K562 (cell line): ENCODE results near the gene TUBGCP6. TPM values are rescaled to one million over a fixed set of nuclear protein-coding genes. Genes with fewer than 3 reads are reported as not detected.
A peak's percentile ranks its signal among the peaks of the same experiment; 100 is the strongest.
"Not testable (repeated sequence)": the region's sequence is repeated elsewhere in the genome, so short reads cannot be mapped to it uniquely, and the experiment has no call there.

Source experiments
- ATAC-seq: fragments of 200-7000 bp; cut with Tn5 transposase; 3 replicates; pipeline ENCODE4 v1.9.1; 2020; ENCODE audit warnings: moderate library complexity
- BruUV-seq: library from RNA; stranded (reverse); fragments of 400-500 nt; replicated peaks from 2 replicates; lab custom pipeline; 2021; lab: Mats Ljungman, UMichigan
- CTCF ChIA-PET: fragments of 300-600 bp; formaldehyde crosslinking; extraction: SDS; loops from one replicate; lab custom pipeline; 2021; ENCODE audit warnings: low intra/inter-chr PET ratio; lab: Yijun Ruan, JAX
- POLR2A ChIA-PET: fragments of 300-600, 350-650 bp; sonication (Branson Sonifier 250); formaldehyde crosslinking; extraction: SDS; loops from one replicate; lab custom pipeline; 2021; ENCODE audit warnings: antibody characterized with exemption, inconsistent platforms; lab: Yijun Ruan, JAX
- DNase-seq, 4 experiments: peaks; one replicate each; pipeline versions ENCODE4 v3.0.0 to v3.0.0-alpha.2; 2011 to 2018; ENCODE audit warnings: low spot score in 3 of 4, mixed read lengths in 3 of 4; ENCODE audit errors: extremely low read depth in 1 of 4
- FAIRE-seq: peaks from 2 replicates; lab custom pipeline; 2011; peaks lifted over from hg19 to GRCh38; lab: Jason Lieb, UNC
- H2AFZ ChIP-seq: 2 replicates; pipeline ENCODE4 v1.6.0; 2011; ENCODE audit warnings: low read depth, low read length, control low read depth, inconsistent platforms
- H3K27ac ChIP-seq: fragments of 200-600 bp; 3 replicates; pipeline ENCODE4 v1.8.0; 2011; ENCODE audit warnings: low read depth, mild to moderate bottlenecking, control low read depth, inconsistent platforms, low read length, moderate library complexity, mixed read lengths; ENCODE audit errors: extremely low read depth
- H3K27me3 ChIP-seq, 2 experiments: fragments of 300-600 bp in 1 of 2; 2 replicates in 1 of 2; 3 replicates in 1 of 2; pipeline versions ENCODE4 v1.6.0 to v1.8.0; 2011; ENCODE audit warnings: inconsistent platforms in 2 of 2, low read length in 2 of 2, mild to moderate bottlenecking in 1 of 2, mixed read lengths in 1 of 2, moderate library complexity in 1 of 2; ENCODE audit not compliant: control insufficient read depth in 2 of 2, insufficient read depth in 2 of 2
- H3K36me3 ChIP-seq: fragments of 300-600 bp; 3 replicates; pipeline ENCODE4 v1.8.0; 2011; ENCODE audit warnings: mild to moderate bottlenecking, low read length, inconsistent platforms; ENCODE audit not compliant: control insufficient read depth, insufficient read depth
- H3K4me1 ChIP-seq, 2 experiments: fragments of 200-600 bp in 1 of 2; replicated peaks in 1 of 2; 2 replicates in 1 of 2; 3 replicates in 1 of 2; pipeline versions ENCODE4 v1.5.1 to v1.8.0; 2011; ENCODE audit warnings: inconsistent platforms in 2 of 2, low read length in 2 of 2, mild to moderate bottlenecking in 1 of 2, mixed read lengths in 1 of 2, moderate library complexity in 1 of 2; ENCODE audit not compliant: control insufficient read depth in 2 of 2, insufficient read depth in 2 of 2
- H3K4me2 ChIP-seq: 2 replicates; pipeline ENCODE4 v1.6.1; 2011; ENCODE audit warnings: low read length, control low read depth, inconsistent platforms, mixed read lengths; ENCODE audit not compliant: insufficient read depth
- H3K4me3 ChIP-seq: fragments of 200-600 bp; sonication (generic), shearing (Covaris generic); 2 replicates; pipeline ENCODE4 v1.5.1; 2016; ENCODE audit warnings: control low read depth, inconsistent platforms
- H3K79me2 ChIP-seq: fragments of 200-600 bp; 3 replicates; pipeline ENCODE4 v1.8.0; 2011; ENCODE audit warnings: low read length, inconsistent platforms; ENCODE audit not compliant: control insufficient read depth, insufficient read depth
- H3K9ac ChIP-seq, 2 experiments: 2 replicates each; pipeline versions ENCODE4 v1.6.0 to v1.6.1; 2011; ENCODE audit warnings: low read depth in 2 of 2, low read length in 2 of 2, control low read depth in 1 of 2, inconsistent platforms in 1 of 2, mild to moderate bottlenecking in 1 of 2, mixed read lengths in 1 of 2; ENCODE audit not compliant: insufficient read depth in 1 of 2
- H3K9me1 ChIP-seq: one replicate; pipeline ENCODE4 v1.6.0; 2011; ENCODE audit warnings: inconsistent platforms, mild to moderate bottlenecking, low read length, moderate library complexity; ENCODE audit not compliant: control insufficient read depth, insufficient read depth
- H3K9me3 ChIP-seq: replicated peaks from 2 replicates; pipeline ENCODE4 v1.5.1; 2011; ENCODE audit warnings: low read depth, low read length, inconsistent platforms; ENCODE audit not compliant: control insufficient read depth, insufficient read depth
- H4K20me1 ChIP-seq: replicated peaks from 2 replicates; pipeline ENCODE4 v1.6.1; 2011; ENCODE audit warnings: low read length, inconsistent platforms, mixed read lengths; ENCODE audit not compliant: control insufficient read depth, insufficient read depth
- FOS ChIP-seq: IDR thresholded peaks from 3 replicates; pipeline ENCODE4 v1.6.1; 2011; ENCODE audit not compliant: insufficient read length; ENCODE audit errors: extremely low read depth
- POLR2G ChIP-seq: fragments of 200-400 bp; formaldehyde crosslinking; IDR thresholded peaks from 2 replicates; pipeline ENCODE4 v1.6.1; 2017; ENCODE audit warnings: low read depth, mild to moderate bottlenecking, antibody characterized with exemption, low read length, moderate library complexity
- RBFOX2 ChIP-seq: fragments of 200-400 bp; formaldehyde crosslinking; IDR thresholded peaks from 2 replicates; pipeline ENCODE4 v1.6.1; 2017; ENCODE audit warnings: low read depth, mild to moderate bottlenecking, low read length, moderate library complexity
- WGBS: fragments of 100-300 bp; shearing (Covaris generic); methylation state at CpG from one replicate; pipeline ENCODE4 v1.1.6; 2016; ENCODE audit warnings: low coverage, mixed read lengths; ENCODE audit not compliant: insufficient coverage; ENCODE audit errors: missing lambda C conversion rate; 5-methylcytosine and 5-hydroxymethylcytosine counted together
- in situ Hi-C: fragments of 300-500 bp; cut with MboI; formaldehyde crosslinking; loops from 4 replicates; pipeline ENCODE4 v1.15.0; 2018; ENCODE audit warnings: inconsistent platforms, mixed read lengths
- intact Hi-C: fragments of 100-400 bp; cut with micrococcal nuclease; formaldehyde crosslinking; loops from 2 replicates; pipeline ENCODE4 v1.14.2; 2022
- polyA plus RNA-seq, 8 experiments: library from polyadenylated mRNA; depleted of rRNA in 4 of 8; stranded (reverse) in 5 of 8; unstranded in 3 of 8; fragments of >200 nt; fragmentation: Nextera tagmentation in 2 of 8; fragmentation: Illumina TruSeq in 1 of 8; extraction: Ambion mirVana in 2 of 8; extraction: Trizol in 1 of 8; gene quantifications; 2 replicates each; pipeline versions ENCODE4 v1.2.1 to v1.2.3, GENCODE V29; 2011 to 2014; ENCODE audit warnings: inconsistent platforms in 1 of 8, missing spikeins in 1 of 8
- total RNA-seq, 7 experiments: library from RNA; depleted of rRNA in 6 of 7; stranded (reverse); fragments of >200 nt in 6 of 7; fragmentation: Illumina TruSeq in 2 of 7; extraction: Trizol in 2 of 7; gene quantifications; 2 replicates each; pipeline versions ENCODE4 v1.2.1 to v1.2.3, GENCODE V29; 2011 to 2021; ENCODE audit warnings: low replicate concordance in 1 of 7

The TUBGCP6 gene
- total and polyA plus RNA-seq, 9 of the 15 experiments (the other 6 are each of a cell fraction or from before 2014, with no cell fraction given) = 0.76 to 33.0 (median 10.1) TPM

GRCh38 chr22:50205781-50206569, 38.8 kb downstream of the TUBGCP6 start:
- ChIA-PET CTCF (no interaction called here), POLR2A (no interaction called here)
- Histone ChIP-seq H3K9me1 (no peaks in the 10 kb centered on the region), H3K36me3 (peaks cover 44% of the 10 kb centered on the region; the same call in 2 of the 3 replicates), H3K79me2 (peaks cover 20% of the 10 kb centered on the region), H3K9ac (no peak overlapping the region), H2AFZ (no peak overlapping the region), H3K9me3 (peaks cover 3% of the 10 kb centered on the region; the same call in 1 of the 2 replicates), H3K27me3 (no peaks in the 10 kb centered on the region), H3K4me1 (peaks cover 5 to 51% of the 10 kb centered on the region in 2 experiments; a peak in 3 of 5 replicates), H3K27ac (no peak overlapping the region), H3K4me3 (no peak overlapping the region), H3K4me2 (no peak overlapping the region), H4K20me1 (0 out of 2 replicates have a peak, but pooled peaks cover 3% of the 10 kb centered on the region)
- 99% methylated on average over 24 of the region's 45 CpGs for whole genome bisulfite sequencing
- no peak for ATAC-seq
- no peak for FAIRE-seq
- intact Hi-C loops (no loop called here), in situ Hi-C loops (no loop called here)
- no TSS peak for BruUV-seq
- TF ChIP-seq RBFOX2 = peak; percentile 33; the same call in 1 of the 2 replicates
- peak; percentile 68 for TF ChIP-seq POLR2G
- TF ChIP-seq FOS = no peak
- no peak for DNase-seq

- H3K9me3 ChIP-seq, in situ Hi-C loops, FAIRE-seq, H3K9ac ChIP-seq, H4K20me1 ChIP-seq, ATAC-seq, CTCF ChIA-PET, H3K4me2 ChIP-seq, H3K27me3 ChIP-seq, BruUV-seq, POLR2A ChIA-PET, H2AFZ ChIP-seq, H3K27ac ChIP-seq, H3K4me3 ChIP-seq, H3K9me1 ChIP-seq, intact Hi-C loops, DNase-seq: not testable (repeated sequence)
- peaks cover 20% of the 10 kb centered on the region for H3K79me2 ChIP-seq
- peaks cover 5 to 51% of the 10 kb centered on the region in 2 experiments; a peak in 3 of 5 replicates for H3K4me1 ChIP-seq
- WGBS = 96% methylated on average over 9 of the region's 9 CpGs
- peaks cover 34% of the 10 kb centered on the region; the same call in 1 of the 3 replicates for H3K36me3 ChIP-seq
Observed at GRCh38 chr22:50204998-50205397, 39.8 kb downstream of the TUBGCP6 start.
